ENCODE results near the gene CD14. TPM values are rescaled to one million over a fixed set of nuclear protein-coding genes. Genes with fewer than 3 reads are reported as not detected.
A peak's percentile ranks its signal among the peaks of the same experiment; 100 is the strongest.

Gene CD14
- total RNA-seq (2021; ENCODE audit: unreplicated experiment) (0.42 TPM), Bru-seq, nascent RNA (percentile 16 among the genes with signal in this experiment), BruChase-seq, experiment 1, labeled RNA remaining after a 6-hour chase (percentile 57 among the genes with signal in this experiment), BruChase-seq, experiment 2, labeled RNA remaining after a 2-hour chase (percentile 34 among the genes with signal in this experiment)
- 0.07 and 0.15 TPM in 2 replicates for polyA plus RNA-seq (2012)
- long read RNA-seq: 0 reads

- BruUV-seq (replicated peaks): no TSS peak
- no peaks in the 10 kb centered on the region for H3K79me2 ChIP-seq (ENCODE audit: insufficient read depth, low read length)
- no peaks in the 10 kb centered on the region for H3K36me3 ChIP-seq (ENCODE audit: control insufficient read depth in 1 of 2, insufficient read depth in 2 of 2, low read length in 2 of 2)
- CTCF ChIA-PET: no interaction called here
- H2AFZ ChIP-seq (ENCODE audit: low read depth, low read length, poor library complexity, severe bottlenecking): no peak within 1 kb of the TSS
- H3K4me3 ChIP-seq (replicated peaks in 1 of 2; ENCODE audit: low read depth in 1 of 2, low read length in 2 of 2): no peak within 1 kb of the TSS
- no peaks in the 10 kb centered on the region for H3K9me3 ChIP-seq (ENCODE audit: control insufficient read depth in 1 of 2, insufficient read depth in 1 of 2, low read depth in 1 of 2, low read length in 2 of 2)
- H3K9ac ChIP-seq (ENCODE audit: low read length): no peak within 1 kb of the TSS
- H3K9me2 ChIP-seq (ENCODE audit: insufficient read depth): no peaks in the 10 kb centered on the region
- peaks cover 0 to 10% of the 10 kb centered on the region in 2 experiments; a peak in 2 of 4 replicates for H3K4me1 ChIP-seq (ENCODE audit: control insufficient read depth in 1 of 2, insufficient read depth in 2 of 2, low read length in 2 of 2)
- intact Hi-C loops (cut with micrococcal nuclease): no loop called here
- POLR2A ChIA-PET: no interaction called here
- H3K27ac ChIP-seq (ENCODE audit: low read depth, low read length): no peak within 1 kb of the TSS
- no peak for TF ChIP-seq ZBTB33 (IDR thresholded peaks at IDR 0.05; ENCODE audit: extremely low read depth, insufficient replicate concordance, low read length)
- TF ChIP-seq EZH2 (IDR thresholded peaks at IDR 0.05): no peak
- no peak for TF ChIP-seq ZFX (IDR thresholded peaks at IDR 0.05)
- no peak for TF ChIP-seq FOSL1 (IDR thresholded peaks at IDR 0.05; ENCODE audit: low read depth)
- no peak for TF ChIP-seq CEBPB (IDR thresholded peaks at IDR 0.05; ENCODE audit: low read depth)
- TF ChIP-seq REST (IDR thresholded peaks at IDR 0.05; ENCODE audit: low read depth): no peak
- no peak for TF ChIP-seq EGR1 (IDR thresholded peaks at IDR 0.05; ENCODE audit: low read depth)
- TF ChIP-seq CBX3 (IDR thresholded peaks at IDR 0.05; ENCODE audit: low read depth): no peak
- TF ChIP-seq YY1 (IDR thresholded peaks at IDR 0.05; ENCODE audit: extremely low read depth, insufficient replicate concordance, low read depth, low read length): no peak
- no peak for TF ChIP-seq ZNF274 (IDR thresholded peaks at IDR 0.05; ENCODE audit: low read depth, low read length)
- TF ChIP-seq ELF1 (IDR thresholded peaks at IDR 0.05; ENCODE audit: borderline replicate concordance, low read depth): no peak
- no peak for TF ChIP-seq SP1 (IDR thresholded peaks at IDR 0.05; ENCODE audit: low read depth)
- no peak for TF ChIP-seq SRF (IDR thresholded peaks at IDR 0.05; ENCODE audit: low read depth)
- H4K20me1 ChIP-seq (ENCODE audit: insufficient read depth): no peaks in the 10 kb centered on the region
- no peak for ATAC-seq
- no peak within 1 kb of the TSS for H3K4me2 ChIP-seq (ENCODE audit: low read length)
- no peak for DNase-seq (ENCODE audit: low read depth, low spot score)
- RAD21 ChIA-PET (ENCODE audit: low non-redundant PET in 1 of 2, low total read pairs in 2 of 2, uncharacterized antibody in 2 of 2, unreplicated experiment in 2 of 2): no interaction called here
- H3K27me3 ChIP-seq (ENCODE audit: insufficient read depth, low read length): no peaks in the 10 kb centered on the region
Measured at GRCh38 chr5:140633021-140633471, at the start of gene CD14. Gene CD14 (minus strand): TSS chr5:140633175. CDS start chr5:140633071, 104 bp downstream.
